ENCODE data around the gene C1orf35.

Gene C1orf35

DNA sequence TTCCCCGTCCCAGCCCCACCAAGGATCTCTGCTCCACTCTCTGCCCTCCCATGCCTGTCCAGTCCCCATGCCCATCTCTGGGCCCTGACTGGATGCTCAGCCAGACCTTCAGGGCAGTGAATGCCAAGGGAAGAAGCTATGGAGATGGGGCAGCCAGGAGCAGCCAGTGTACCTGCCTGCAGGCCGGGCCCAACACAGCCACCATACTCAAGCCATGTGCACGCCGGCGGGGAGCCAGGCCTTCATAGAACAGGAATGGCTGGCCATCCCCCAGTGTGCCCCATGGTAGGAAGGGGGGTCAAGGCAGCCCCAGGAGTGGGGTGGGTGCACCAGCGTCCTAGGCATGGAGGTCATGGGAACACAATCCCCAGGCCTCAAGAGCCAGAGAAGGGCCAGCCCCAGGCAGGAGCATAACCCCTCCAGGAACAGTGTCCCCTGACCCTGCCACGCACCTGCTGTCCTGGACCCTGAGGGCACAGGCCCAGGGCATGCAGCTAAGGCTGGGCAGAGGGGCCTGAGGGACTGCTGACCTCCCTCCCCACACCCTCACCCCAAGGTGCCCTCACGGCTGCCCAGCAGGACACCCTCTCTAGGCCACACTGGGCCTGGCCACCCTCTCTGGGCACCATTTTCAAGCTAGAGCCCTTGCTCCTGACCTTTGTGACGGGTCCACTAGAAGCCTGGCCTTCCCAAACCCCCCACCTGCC, 40.9 kb downstream of the C1orf35 start:
- DNase-seq: no peak

- no peak for DNase-seq
These were observed 41.6 kb downstream of the C1orf35 start for GRCh38 chr1:228061411-228062084.

DNA sequence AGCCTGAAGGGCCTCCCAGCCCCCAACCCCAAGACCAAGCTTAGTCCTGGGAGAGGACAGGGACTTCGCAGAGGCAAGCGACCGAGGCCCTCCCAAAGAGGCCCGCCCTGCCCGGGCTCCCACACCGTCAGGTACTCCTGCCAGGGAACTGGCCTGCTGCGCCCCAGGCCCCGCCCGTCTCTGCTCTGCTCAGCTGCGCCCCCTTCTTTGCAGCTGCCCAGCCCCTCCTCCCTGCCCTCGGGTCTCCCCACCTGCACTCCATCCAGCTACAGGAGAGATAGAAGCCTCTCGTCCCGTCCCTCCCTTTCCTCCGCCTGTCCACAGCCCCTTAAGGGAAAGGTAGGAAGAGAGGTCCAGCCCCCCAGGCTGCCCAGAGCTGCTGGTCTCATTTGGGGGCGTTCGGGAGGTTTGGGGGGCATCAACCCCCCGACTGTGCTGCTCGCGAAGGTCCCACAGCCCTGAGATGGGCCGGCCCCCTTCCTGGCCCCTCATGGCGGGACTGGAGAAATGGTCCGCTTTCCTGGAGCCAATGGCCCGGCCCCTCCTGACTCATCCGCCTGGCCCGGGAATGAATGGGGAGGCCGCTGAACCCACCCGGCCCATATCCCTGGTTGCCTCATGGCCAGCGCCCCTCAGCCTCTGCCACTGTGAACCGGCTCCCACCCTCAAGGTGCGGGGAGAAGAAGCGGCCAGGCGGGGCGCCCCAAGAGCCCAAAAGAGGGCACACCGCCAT, 42.5 kb downstream of the C1orf35 start:
- DNase-seq: no peak

DNA sequence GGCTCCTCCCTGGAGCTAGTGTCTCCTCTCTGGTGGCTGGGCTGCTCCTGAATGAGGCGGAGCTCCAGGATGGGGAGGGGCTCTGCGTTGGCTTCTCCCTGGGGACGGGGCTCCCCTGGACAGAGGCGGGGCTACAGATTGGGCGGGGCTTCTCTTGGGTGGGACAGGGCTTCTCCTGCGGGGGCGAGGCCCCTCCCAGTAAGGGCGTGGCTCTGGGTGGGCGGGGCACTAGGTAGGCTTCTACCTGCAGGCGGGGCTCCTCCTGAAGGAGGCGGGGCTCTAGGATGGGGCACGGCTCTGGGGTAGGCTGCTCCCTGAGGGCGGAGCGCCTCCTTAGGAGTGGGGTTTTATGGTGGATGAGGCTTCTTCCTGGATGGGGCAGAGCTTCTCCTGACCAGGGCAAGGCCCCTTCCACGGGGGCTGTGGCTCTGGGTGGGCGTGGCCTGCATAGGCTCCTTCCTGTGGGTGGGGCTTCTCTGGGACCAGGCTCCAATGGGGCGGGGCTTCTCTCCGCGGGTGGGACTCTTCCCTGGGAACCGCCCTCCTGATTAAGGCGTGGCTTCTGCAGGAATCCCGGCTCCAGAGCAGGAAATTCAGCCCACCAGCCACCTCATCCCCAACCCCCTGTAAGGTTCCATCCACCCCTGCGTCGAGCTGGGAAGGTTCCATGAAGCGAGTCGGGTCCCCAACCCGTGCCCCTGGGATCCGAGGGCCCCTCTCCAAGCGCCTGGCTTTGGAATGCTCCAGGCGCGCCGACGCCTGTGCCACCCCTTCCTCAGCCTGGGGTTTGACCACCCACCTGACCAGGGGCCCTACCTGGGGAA, 43.3 kb downstream of the C1orf35 start:
- peak; percentile 55 for DNase-seq

- peak; percentile 44 for DNase-seq
These were observed 44.0 kb downstream of the C1orf35 start for GRCh38 chr1:228058949-228059633.

DNA sequence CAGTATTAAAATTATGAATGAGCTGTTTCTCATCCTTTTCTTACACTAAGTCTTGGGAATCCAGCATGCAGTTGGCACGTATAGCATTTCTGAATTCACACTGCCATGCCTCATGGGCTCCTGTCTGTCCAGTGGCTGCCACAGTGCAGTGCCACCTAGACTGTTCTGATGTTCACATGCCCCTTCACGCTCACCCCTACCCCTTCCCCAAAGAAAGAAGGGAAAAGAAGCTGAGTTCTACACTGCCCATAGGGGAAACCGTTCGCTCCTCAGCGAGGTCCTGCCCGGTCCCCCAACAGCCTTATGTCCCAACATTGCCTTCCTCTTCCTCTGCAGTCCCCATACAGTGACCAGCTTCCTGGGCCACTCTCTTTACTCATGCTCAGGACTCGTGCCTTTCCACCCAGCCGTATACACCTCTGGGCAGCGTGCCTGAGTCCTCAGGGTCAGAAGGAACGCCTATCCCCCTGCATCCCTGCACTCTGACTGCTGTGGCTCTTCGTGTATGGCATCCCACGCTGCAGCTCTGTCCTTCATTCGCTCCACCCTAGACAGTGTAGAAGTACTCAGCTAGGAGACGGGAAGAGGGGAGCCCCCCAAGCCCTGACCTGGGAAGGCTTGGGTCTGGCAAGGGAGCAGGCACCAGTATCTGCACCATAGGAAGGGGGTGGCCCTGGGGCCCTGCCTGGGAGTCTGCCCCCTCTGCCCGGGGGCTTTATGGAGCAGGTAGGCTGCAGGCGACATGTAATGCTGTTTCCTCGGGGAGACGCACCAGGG, 44.8 kb downstream of the C1orf35 start:
- no peak for DNase-seq

Data from activated effector memory CD4-positive, alpha-beta T cell treated with Interleukin-2 at 50 U/mL for 16 hours (primary cell).